Activated B cell treated with CpG ODN at 0.5 μM for 24 hours (primary cell): ENCODE data around the gene APOA4. TPM values are rescaled to one million over a fixed set of nuclear protein-coding genes. Genes with fewer than 3 reads are reported as not detected.

Source experiments
- ATAC-seq: fragments of 200-7000 bp; cut with Tn5 transposase; one replicate; pipeline ENCODE4 v1.10.0; 2021; ENCODE audit warnings: low read depth, mild to moderate bottlenecking, moderate library complexity
- CTCF ChIA-PET: fragments of 350-600 bp; sonication (Branson Sonifier 250); formaldehyde crosslinking; loops from one replicate; lab custom pipeline; 2021; ENCODE audit warnings: antibody characterized with exemption; lab: Charles Lee
- POLR2A ChIA-PET: fragments of 350-600 bp; sonication (Branson Sonifier 250); formaldehyde crosslinking; loops from one replicate; lab custom pipeline; 2021; ENCODE audit warnings: antibody characterized with exemption; lab: Charles Lee
- DNase-seq: peaks from one replicate; pipeline ENCODE4 v3.0.0; 2022
- H3K27ac Mint-ChIP-seq: one replicate; pipeline ENCODE4 v1.8.0; 2020; ENCODE audit warnings: mixed read lengths
- H3K27me3 Mint-ChIP-seq: one replicate; pipeline ENCODE4 v1.8.0; 2021; ENCODE audit warnings: mixed read lengths
- H3K36me3 Mint-ChIP-seq: one replicate; pipeline ENCODE4 v1.8.0; 2021; ENCODE audit warnings: low read depth, mixed read lengths
- H3K4me1 Mint-ChIP-seq: one replicate; pipeline ENCODE4 v1.8.0; 2021; ENCODE audit warnings: mixed read lengths
- H3K4me3 Mint-ChIP-seq: one replicate; pipeline ENCODE4 v1.8.0; 2020; ENCODE audit warnings: mild to moderate bottlenecking, mixed read lengths
- H3K9me3 Mint-ChIP-seq: one replicate; pipeline ENCODE4 v1.8.0; 2020; ENCODE audit warnings: mixed read lengths
- CTCF ChIP-seq: fragments of 200-600 bp; IDR thresholded peaks from one replicate; pipeline ENCODE4 v1.8.0; 2022; ENCODE audit warnings: antibody characterized with exemption, mild to moderate bottlenecking
- intact Hi-C: fragments of 100-400 bp; cut with micrococcal nuclease; formaldehyde crosslinking; loops from one replicate; pipeline ENCODE4 v1.15.1; 2024
- total RNA-seq: library from RNA; stranded (reverse); gene quantifications from 2 replicates; pipeline ENCODE4 v1.2.3, GENCODE V29; 2022

Gene APOA4
- not detected in 2 replicates for total RNA-seq

GRCh38 chr11:116823031-116823843 is at the start of gene APOA4:
TSS of gene APOA4 (minus strand) at chr11:116823304. CDS start at chr11:116823191, 113 bp downstream.
- ChIA-PET POLR2A (no interaction called here), CTCF (no interaction called here)
- H3K27ac Mint-ChIP-seq: no peak within 1 kb of the TSS
- H3K4me1 Mint-ChIP-seq: no peaks in the 10 kb centered on the region
- H3K36me3 Mint-ChIP-seq: no peaks in the 10 kb centered on the region
- no peaks in the 10 kb centered on the region for H3K9me3 Mint-ChIP-seq
- ATAC-seq (no peak), DNase-seq (no peak)
- no peak for TF ChIP-seq CTCF
- peaks cover 3% of the 10 kb centered on the region for H3K27me3 Mint-ChIP-seq
- intact Hi-C loops: no loop called here
- no peak within 1 kb of the TSS for H3K4me3 Mint-ChIP-seq

DNA sequence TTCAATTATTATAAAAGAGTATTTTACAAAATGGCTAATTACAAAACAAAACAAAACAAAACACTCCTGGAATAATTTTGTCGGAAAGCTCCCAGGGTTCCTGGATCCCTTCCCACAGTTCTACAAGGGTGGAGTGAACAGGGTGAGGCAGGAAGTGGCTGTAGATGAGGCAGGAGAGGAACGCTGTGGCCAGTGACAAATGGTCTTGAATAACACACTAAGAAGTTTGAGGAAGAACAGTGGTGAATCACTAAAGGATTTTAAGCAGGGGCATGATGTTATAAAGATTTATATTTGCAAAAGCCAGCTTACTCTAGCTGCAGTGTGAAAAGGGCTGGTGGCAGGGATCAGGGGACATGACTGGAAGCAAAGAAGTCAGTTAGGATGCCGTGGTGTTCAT is 48.1 kb upstream of the APOA4 start:
- intact Hi-C loops: no loop called here
- no peak for DNase-seq
- H3K27ac Mint-ChIP-seq: no peak overlapping the region
- H3K4me1 Mint-ChIP-seq: no peaks in the 10 kb centered on the region
- no peak for ATAC-seq
- no peaks in the 10 kb centered on the region for H3K9me3 Mint-ChIP-seq
- no peak overlapping the region for H3K4me3 Mint-ChIP-seq
- ChIA-PET POLR2A (no interaction called here), CTCF (no interaction called here)
- no peaks in the 10 kb centered on the region for H3K27me3 Mint-ChIP-seq
- TF ChIP-seq CTCF: no peak
- peaks cover 93% of the 10 kb centered on the region for H3K36me3 Mint-ChIP-seq

- no peak for DNase-seq
- ChIA-PET CTCF (interaction anchor here (0.9 to 1.0 kb wide), 2 partner anchors 229 to 237 kb away, joined by 3 read pairs; no protein-coding TSS in a partner anchor), POLR2A (no interaction called here)
- H3K9me3 Mint-ChIP-seq: no peaks in the 10 kb centered on the region
- H3K27ac Mint-ChIP-seq: peak overlapping the region; percentile 12
- ATAC-seq: no peak
- peaks cover 96% of the 10 kb centered on the region for H3K36me3 Mint-ChIP-seq
- no peaks in the 10 kb centered on the region for H3K4me1 Mint-ChIP-seq
- H3K4me3 Mint-ChIP-seq: no peak overlapping the region
- H3K27me3 Mint-ChIP-seq: no peaks in the 10 kb centered on the region
- intact Hi-C loops: no loop called here
- no peak for TF ChIP-seq CTCF
Measured at GRCh38 chr11:116870054-116870453, 47.0 kb upstream of the APOA4 start.

GRCh38 chr11:116869610-116870009 is 46.5 kb upstream of the APOA4 start:
- ChIA-PET CTCF (interaction anchor here (0.9 to 1.0 kb wide), 2 partner anchors 230 to 237 kb away, joined by 3 read pairs; no protein-coding TSS in a partner anchor), POLR2A (interaction anchor here (0.6 kb wide), 1 partner anchor 275 kb away, joined by 3 read pairs; no protein-coding TSS in a partner anchor)
- DNase-seq (no peak), ATAC-seq (no peak)
- H3K9me3 Mint-ChIP-seq: no peaks in the 10 kb centered on the region
- intact Hi-C loops: no loop called here
- H3K4me3 Mint-ChIP-seq: no peak overlapping the region
- no peak for TF ChIP-seq CTCF
- H3K36me3 Mint-ChIP-seq: peaks cover 95% of the 10 kb centered on the region
- no peaks in the 10 kb centered on the region for H3K27me3 Mint-ChIP-seq
- H3K4me1 Mint-ChIP-seq: no peaks in the 10 kb centered on the region
- no peak overlapping the region for H3K27ac Mint-ChIP-seq

DNA sequence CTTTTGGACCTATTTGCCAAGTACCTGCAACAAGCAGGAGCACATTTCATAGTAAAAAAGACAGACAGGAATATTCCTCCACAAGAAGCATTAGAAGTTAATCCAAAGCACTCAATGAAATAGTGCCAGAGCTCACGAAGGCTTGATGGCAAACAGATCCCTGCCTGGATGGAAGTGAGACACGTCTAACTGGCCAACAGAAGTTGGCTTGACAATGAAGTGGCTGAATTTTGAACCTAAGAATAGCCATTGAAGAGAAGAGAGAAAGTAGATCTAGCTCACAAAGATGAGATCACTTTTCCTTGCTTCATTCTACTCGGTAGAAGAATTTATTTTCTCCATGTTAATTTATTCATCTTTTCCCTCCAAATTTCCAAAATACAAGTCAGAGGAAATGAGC is 45.0 kb upstream of the APOA4 start:
- ATAC-seq: no peak
- Mint-ChIP-seq H3K9me3 (no peaks in the 10 kb centered on the region), H3K27ac (no peak overlapping the region), H3K36me3 (peaks cover 95% of the 10 kb centered on the region), H3K27me3 (no peaks in the 10 kb centered on the region), H3K4me3 (no peak overlapping the region), H3K4me1 (no peaks in the 10 kb centered on the region)
- no peak for TF ChIP-seq CTCF
- no peak for DNase-seq
- CTCF ChIA-PET: no interaction called here
- POLR2A ChIA-PET: no interaction called here
- intact Hi-C loops: no loop called here
